ENCODE data around the gene CLEC4C. TPM values are rescaled to one million over a fixed set of nuclear protein-coding genes. Genes with fewer than 3 reads are reported as not detected.
A peak's percentile ranks its signal among the peaks of the same experiment; 100 is the strongest.
"Not testable (repeated sequence)": the region's sequence is repeated elsewhere in the genome, so short reads cannot be mapped to it uniquely, and the experiment has no call there.

CLEC4C gene
- total and polyA plus RNA-seq, 2 donors (not counting 1 experiment from before 2014, with no cell fraction given), result 0.39 to 1.4 TPM

DNA sequence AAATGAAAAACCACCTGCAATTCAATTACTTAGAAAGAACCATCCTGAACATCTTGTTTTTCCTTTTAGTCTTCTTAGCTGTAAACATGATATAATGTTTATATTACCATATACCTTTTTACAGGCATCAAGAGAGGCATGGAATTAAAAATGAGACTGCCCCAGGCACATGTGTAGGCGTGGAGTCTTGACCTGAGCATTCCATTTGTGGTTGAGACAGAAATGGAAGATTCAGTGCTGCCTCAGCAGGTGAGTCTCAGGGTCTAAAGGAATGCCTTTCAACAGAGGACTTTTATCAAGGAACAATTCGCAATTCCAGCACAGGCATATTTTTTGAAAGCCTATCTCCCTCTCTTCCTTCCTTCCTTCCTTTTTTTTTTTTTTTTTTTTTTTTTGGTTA lies 9.8 kb upstream of the CLEC4C start:
- ATAC-seq (ENCODE audit: low read depth), result no peak
- no CpG with 5 or more reads among the region's 2 CpGs for WGBS (ENCODE audit: insufficient coverage)
- H3K79me2 ChIP-seq (ENCODE audit: control insufficient read depth, insufficient read depth, low read length), result no peaks in the 10 kb centered on the region
- H3K27ac ChIP-seq (ENCODE audit: low read length in 2 of 2), result no peak overlapping the region
- Mint-ChIP-seq H3K9me3 (ENCODE audit: insufficient read depth) (no peaks in the 10 kb centered on the region), H3K4me3 (no peak overlapping the region), H3K27ac (no peak overlapping the region), H3K4me1 (peaks cover 3% of the 10 kb centered on the region), H3K27me3 (no peaks in the 10 kb centered on the region)
- no peak for DNase-seq
- CTCF ChIA-PET, result no interaction called here
- POLR2A ChIA-PET, result no interaction called here
- no peak overlapping the region for H3K9ac ChIP-seq (ENCODE audit: low read length)
- intact Hi-C loops (cut with micrococcal nuclease), result no loop called here
- H3K4me1 ChIP-seq (ENCODE audit: control insufficient read depth in 2 of 2, insufficient read depth in 2 of 2, low read length in 2 of 2), result peaks cover 0 to 26% of the 10 kb centered on the region in 2 donors
- H3K27me3 ChIP-seq (replicated peaks in 1 of 4; ENCODE audit: control extremely low read depth in 1 of 4, control insufficient read depth in 3 of 4, insufficient read depth in 4 of 4, low read length in 3 of 4), result no peaks in the 10 kb centered on the region
- H2AFZ ChIP-seq (ENCODE audit: insufficient read depth, low read depth, low read length, poor library complexity, severe bottlenecking), result no peak overlapping the region
- no peaks in the 10 kb centered on the region for H3K36me3 ChIP-seq (replicated peaks in 1 of 2; ENCODE audit: control extremely low read depth in 1 of 2, control insufficient read depth in 1 of 2, extremely low read depth in 1 of 2, insufficient read depth in 2 of 2, low read length in 1 of 2)
- TF ChIP-seq, protein P1, sequence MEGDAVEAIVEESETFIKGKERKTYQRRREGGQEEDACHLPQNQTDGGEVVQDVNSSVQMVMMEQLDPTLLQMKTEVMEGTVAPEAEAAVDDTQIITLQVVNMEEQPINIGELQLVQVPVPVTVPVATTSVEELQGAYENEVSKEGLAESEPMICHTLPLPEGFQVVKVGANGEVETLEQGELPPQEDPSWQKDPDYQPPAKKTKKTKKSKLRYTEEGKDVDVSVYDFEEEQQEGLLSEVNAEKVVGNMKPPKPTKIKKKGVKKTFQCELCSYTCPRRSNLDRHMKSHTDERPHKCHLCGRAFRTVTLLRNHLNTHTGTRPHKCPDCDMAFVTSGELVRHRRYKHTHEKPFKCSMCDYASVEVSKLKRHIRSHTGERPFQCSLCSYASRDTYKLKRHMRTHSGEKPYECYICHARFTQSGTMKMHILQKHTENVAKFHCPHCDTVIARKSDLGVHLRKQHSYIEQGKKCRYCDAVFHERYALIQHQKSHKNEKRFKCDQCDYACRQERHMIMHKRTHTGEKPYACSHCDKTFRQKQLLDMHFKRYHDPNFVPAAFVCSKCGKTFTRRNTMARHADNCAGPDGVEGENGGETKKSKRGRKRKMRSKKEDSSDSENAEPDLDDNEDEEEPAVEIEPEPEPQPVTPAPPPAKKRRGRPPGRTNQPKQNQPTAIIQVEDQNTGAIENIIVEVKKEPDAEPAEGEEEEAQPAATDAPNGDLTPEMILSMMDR (IDR thresholded peaks at IDR 0.05), result no peak
- TF ChIP-seq EZH2 (IDR thresholded peaks at IDR 0.05; ENCODE audit: borderline replicate concordance, insufficient read depth, low read depth, low read length, poor library complexity, severe bottlenecking), result no peak
- H3K9me3 ChIP-seq (ENCODE audit: control extremely low read depth in 1 of 3, control insufficient read depth in 2 of 3, insufficient read depth in 1 of 3, low read length in 2 of 3), result no peaks in the 10 kb centered on the region
- H3K4me2 ChIP-seq (replicated peaks; ENCODE audit: low read depth, low read length, poor library complexity, severe bottlenecking), result no peak overlapping the region
- no peaks in the 10 kb centered on the region for H4K20me1 ChIP-seq (ENCODE audit: control insufficient read depth, insufficient read depth, low read length, poor library complexity, severe bottlenecking)
- H3K4me3 ChIP-seq (ENCODE audit: control extremely low read depth in 1 of 5, extremely low read depth in 1 of 5, insufficient read depth in 1 of 5, low read depth in 2 of 5, low read length in 4 of 5), result no peak overlapping the region

DNA sequence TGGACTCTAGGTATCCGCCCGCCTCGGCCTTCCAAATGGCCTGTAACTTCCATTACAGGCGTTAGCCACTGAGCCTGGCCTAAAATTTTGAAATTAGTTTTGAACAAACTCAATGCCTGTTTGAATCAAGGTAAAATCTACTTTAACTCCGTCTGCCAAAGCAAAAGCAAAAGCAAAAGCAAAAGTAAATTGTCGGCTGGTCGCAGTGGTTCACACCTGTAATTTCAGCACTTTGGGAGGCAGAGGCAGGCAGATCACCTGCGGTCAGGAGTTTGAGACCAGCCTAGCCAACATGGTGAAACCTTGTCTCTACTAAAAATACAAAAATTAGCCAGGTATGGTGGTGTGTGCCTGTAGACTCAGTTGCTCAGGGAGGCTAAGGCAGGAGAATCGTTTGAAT lies 8.5 kb upstream of the CLEC4C start:
- H3K4me3 Mint-ChIP-seq, result peak overlapping the region; percentile 15
- H3K27me3 ChIP-seq (replicated peaks in 1 of 4; ENCODE audit: control extremely low read depth in 1 of 4, control insufficient read depth in 3 of 4, insufficient read depth in 4 of 4, low read length in 3 of 4); H3K79me2 ChIP-seq (ENCODE audit: control insufficient read depth, insufficient read depth, low read length); H3K9me3 Mint-ChIP-seq (ENCODE audit: insufficient read depth); DNase-seq; H3K27ac Mint-ChIP-seq; H3K9me3 ChIP-seq (ENCODE audit: control extremely low read depth in 1 of 3, control insufficient read depth in 2 of 3, insufficient read depth in 1 of 3, low read length in 2 of 3); CTCF ChIA-PET; H3K27me3 Mint-ChIP-seq; H3K9ac ChIP-seq (ENCODE audit: low read length); ATAC-seq (ENCODE audit: low read depth); H3K4me1 Mint-ChIP-seq; POLR2A ChIA-PET; H3K36me3 ChIP-seq (replicated peaks in 1 of 2; ENCODE audit: control extremely low read depth in 1 of 2, control insufficient read depth in 1 of 2, extremely low read depth in 1 of 2, insufficient read depth in 2 of 2, low read length in 1 of 2); H4K20me1 ChIP-seq (ENCODE audit: control insufficient read depth, insufficient read depth, low read length, poor library complexity, severe bottlenecking); intact Hi-C loops (cut with micrococcal nuclease); H3K4me3 ChIP-seq (ENCODE audit: control extremely low read depth in 1 of 5, extremely low read depth in 1 of 5, insufficient read depth in 1 of 5, low read depth in 2 of 5, low read length in 4 of 5); H3K27ac ChIP-seq (ENCODE audit: low read length in 2 of 2): not testable (repeated sequence)
- Histone ChIP-seq H3K4me2 (replicated peaks; ENCODE audit: low read depth, low read length, poor library complexity, severe bottlenecking) (peak overlapping the region; percentile 40), H2AFZ (ENCODE audit: insufficient read depth, low read depth, low read length, poor library complexity, severe bottlenecking) (peak overlapping the region; percentile 49), H3K4me1 (ENCODE audit: control insufficient read depth in 2 of 2, insufficient read depth in 2 of 2, low read length in 2 of 2) (peaks cover 0 to 26% of the 10 kb centered on the region in 2 donors)
- WGBS (ENCODE audit: insufficient coverage), result 48% methylated on average over 5 of the region's 9 CpGs

DNA sequence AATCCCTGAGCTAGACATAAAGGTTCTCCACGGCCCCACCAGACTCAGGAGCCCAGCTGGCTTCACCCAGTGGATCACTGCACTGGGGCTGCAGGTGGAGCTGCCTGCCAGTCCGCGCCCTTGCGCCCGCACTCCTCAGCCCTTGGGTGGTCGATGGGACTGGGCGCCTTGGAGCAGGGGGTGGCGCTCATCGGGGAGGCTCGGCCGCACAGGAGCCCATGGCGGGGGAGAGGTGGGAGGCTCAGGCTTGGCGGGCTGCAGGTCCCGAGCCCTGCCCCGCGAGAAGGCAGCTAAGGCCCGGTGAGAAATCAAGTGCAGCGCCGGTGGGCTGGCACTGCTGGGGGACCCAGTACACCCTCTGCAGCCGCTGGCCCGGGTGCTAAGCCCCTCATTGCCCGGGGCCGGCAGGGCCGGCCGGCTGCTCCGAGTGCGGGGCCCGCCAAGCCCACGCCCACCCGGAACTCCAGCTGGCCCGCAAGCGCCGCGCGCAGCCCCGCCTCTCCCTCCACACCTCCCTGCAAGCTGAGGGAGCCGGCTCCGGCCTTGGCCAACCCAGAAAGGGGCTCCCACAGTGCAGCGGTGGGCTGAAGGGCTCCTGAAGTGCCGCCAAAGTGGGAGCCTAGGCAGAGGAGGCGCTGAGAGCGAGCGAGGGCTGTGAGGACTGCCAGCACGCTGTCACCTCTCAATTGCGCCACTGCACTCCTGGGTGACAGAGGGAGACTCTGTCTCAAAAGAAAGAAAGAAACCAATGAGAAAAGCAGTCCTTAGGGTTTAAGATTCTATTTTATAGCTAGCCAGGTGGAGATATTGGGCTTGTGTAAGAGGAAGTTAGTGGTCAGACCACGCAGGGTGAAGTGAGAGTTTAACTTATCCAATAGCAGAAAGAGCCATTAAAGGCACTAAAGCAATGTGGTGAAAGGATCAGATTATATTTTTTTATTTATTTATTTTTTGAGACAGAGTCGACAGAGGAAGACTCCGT lies 5.1 kb upstream of the CLEC4C start:
- H3K4me3 ChIP-seq (ENCODE audit: control extremely low read depth in 1 of 5, extremely low read depth in 1 of 5, insufficient read depth in 1 of 5, low read depth in 2 of 5, low read length in 4 of 5); H3K9me3 Mint-ChIP-seq (ENCODE audit: insufficient read depth); H3K4me3 Mint-ChIP-seq; H3K36me3 ChIP-seq (replicated peaks in 1 of 2; ENCODE audit: control extremely low read depth in 1 of 2, control insufficient read depth in 1 of 2, extremely low read depth in 1 of 2, insufficient read depth in 2 of 2, low read length in 1 of 2); H3K79me2 ChIP-seq (ENCODE audit: control insufficient read depth, insufficient read depth, low read length); H3K9me3 ChIP-seq (ENCODE audit: control extremely low read depth in 1 of 3, control insufficient read depth in 2 of 3, insufficient read depth in 1 of 3, low read length in 2 of 3); H3K27ac Mint-ChIP-seq; H2AFZ ChIP-seq (ENCODE audit: insufficient read depth, low read depth, low read length, poor library complexity, severe bottlenecking); intact Hi-C loops (cut with micrococcal nuclease); H3K4me1 Mint-ChIP-seq; H3K9ac ChIP-seq (ENCODE audit: low read length); POLR2A ChIA-PET; H3K27me3 Mint-ChIP-seq; H3K27ac ChIP-seq (ENCODE audit: low read length in 2 of 2); H4K20me1 ChIP-seq (ENCODE audit: control insufficient read depth, insufficient read depth, low read length, poor library complexity, severe bottlenecking); H3K27me3 ChIP-seq (replicated peaks in 1 of 4; ENCODE audit: control extremely low read depth in 1 of 4, control insufficient read depth in 3 of 4, insufficient read depth in 4 of 4, low read length in 3 of 4): not testable (repeated sequence)
- peak; percentile 31 for ATAC-seq (ENCODE audit: low read depth)
- 81% methylated on average over 14 of the region's 48 CpGs for WGBS (ENCODE audit: insufficient coverage)
- Histone ChIP-seq H3K4me1 (ENCODE audit: control insufficient read depth in 2 of 2, insufficient read depth in 2 of 2, low read length in 2 of 2) (peaks cover 1 to 47% of the 10 kb centered on the region in 2 donors), H3K4me2 (replicated peaks; ENCODE audit: low read depth, low read length, poor library complexity, severe bottlenecking) (peak overlapping the region; percentile 33)
- DNase-seq, result peak; percentile 17
- CTCF ChIA-PET, result interaction anchor here (0.9 kb wide), 1 partner anchor 54 kb away, joined by 3 read pairs; no protein-coding TSS in a partner anchor

Measured in B cell (primary cell).